Activated B cell treated with CpG ODN at 0.5 μM for 24 hours (primary cell): ENCODE results near the gene BNIP3. TPM values are rescaled to one million over a fixed set of nuclear protein-coding genes. Genes with fewer than 3 reads are reported as not detected.
A peak's percentile ranks its signal among the peaks of the same experiment; 100 is the strongest.

Experiments
- ATAC-seq: fragments of 200-7000 bp; cut with Tn5 transposase; one replicate; pipeline ENCODE4 v1.10.0; 2021; ENCODE audit warnings: low read depth, mild to moderate bottlenecking, moderate library complexity
- CTCF ChIA-PET: fragments of 350-600 bp; sonication (Branson Sonifier 250); formaldehyde crosslinking; loops from one replicate; lab custom pipeline; 2021; ENCODE audit warnings: antibody characterized with exemption; lab: Charles Lee
- POLR2A ChIA-PET: fragments of 350-600 bp; sonication (Branson Sonifier 250); formaldehyde crosslinking; loops from one replicate; lab custom pipeline; 2021; ENCODE audit warnings: antibody characterized with exemption; lab: Charles Lee
- DNase-seq: peaks from one replicate; pipeline ENCODE4 v3.0.0; 2022
- H3K27ac Mint-ChIP-seq: one replicate; pipeline ENCODE4 v1.8.0; 2020; ENCODE audit warnings: mixed read lengths
- H3K27me3 Mint-ChIP-seq: one replicate; pipeline ENCODE4 v1.8.0; 2021; ENCODE audit warnings: mixed read lengths
- H3K36me3 Mint-ChIP-seq: one replicate; pipeline ENCODE4 v1.8.0; 2021; ENCODE audit warnings: low read depth, mixed read lengths
- H3K4me1 Mint-ChIP-seq: one replicate; pipeline ENCODE4 v1.8.0; 2021; ENCODE audit warnings: mixed read lengths
- H3K4me3 Mint-ChIP-seq: one replicate; pipeline ENCODE4 v1.8.0; 2020; ENCODE audit warnings: mild to moderate bottlenecking, mixed read lengths
- H3K9me3 Mint-ChIP-seq: one replicate; pipeline ENCODE4 v1.8.0; 2020; ENCODE audit warnings: mixed read lengths
- CTCF ChIP-seq: fragments of 200-600 bp; IDR thresholded peaks from one replicate; pipeline ENCODE4 v1.8.0; 2022; ENCODE audit warnings: antibody characterized with exemption, mild to moderate bottlenecking
- intact Hi-C: fragments of 100-400 bp; cut with micrococcal nuclease; formaldehyde crosslinking; loops from one replicate; pipeline ENCODE4 v1.15.1; 2024
- total RNA-seq: library from RNA; stranded (reverse); gene quantifications from 2 replicates; pipeline ENCODE4 v1.2.3, GENCODE V29; 2022

Gene BNIP3
- total RNA-seq: 9.9 and 10.6 TPM in 2 replicates

- no peaks in the 10 kb centered on the region for H3K36me3 Mint-ChIP-seq
- DNase-seq: peak; percentile 98
- peak; percentile 90 for ATAC-seq
- intact Hi-C loops: loop anchor here (1.0 to 5.0 kb wide), 3 partner anchors 81 to 416 kb away; partner anchors contain the start of genes LRRC27 and PWWP2B
- ChIA-PET CTCF (no interaction called here), POLR2A (interaction anchor here (0.5 to 2.0 kb wide), 3 partner anchors 57 to 81 kb away, joined by 3 to 9 read pairs (median 4); partner anchors contain the start of gene PPP2R2D)
- TF ChIP-seq CTCF: no peak
- peak within 1 kb of the TSS; percentile 87 for H3K4me3 Mint-ChIP-seq
- peak within 1 kb of the TSS; percentile 35 for H3K27ac Mint-ChIP-seq
- H3K9me3 Mint-ChIP-seq: no peaks in the 10 kb centered on the region
- peaks cover 2% of the 10 kb centered on the region for H3K27me3 Mint-ChIP-seq
- peaks cover 10% of the 10 kb centered on the region for H3K4me1 Mint-ChIP-seq
These were observed at the start of gene BNIP3 for GRCh38 chr10:131981429-131982184. BNIP3 (minus strand) TSS chr10:131981923; CDS start chr10:131981806, 117 bp downstream.

GRCh38 chr10:132030898-132031463 is 49.3 kb upstream of the BNIP3 start:
- ATAC-seq: no peak
- peaks cover 56% of the 10 kb centered on the region for H3K27me3 Mint-ChIP-seq

GRCh38 chr10:132028706-132029105 is 47.0 kb upstream of the BNIP3 start:
- intact Hi-C loops: no loop called here
- Mint-ChIP-seq H3K36me3 (no peaks in the 10 kb centered on the region), H3K27ac (no peak overlapping the region), H3K9me3 (peaks cover 2% of the 10 kb centered on the region), H3K4me3 (no peak overlapping the region), H3K4me1 (no peaks in the 10 kb centered on the region), H3K27me3 (peaks cover 39% of the 10 kb centered on the region)
- DNase-seq (no peak), ATAC-seq (no peak)
- TF ChIP-seq CTCF: no peak
- CTCF ChIA-PET: no interaction called here
- POLR2A ChIA-PET: no interaction called here

More at GRCh38 chr10:132030898-132031463, 49.3 kb upstream of the BNIP3 start:
- intact Hi-C loops: no loop called here
- no peak overlapping the region for H3K4me3 Mint-ChIP-seq
- H3K4me1 Mint-ChIP-seq: no peaks in the 10 kb centered on the region
- ChIA-PET POLR2A (no interaction called here), CTCF (no interaction called here)
- H3K27ac Mint-ChIP-seq: no peak overlapping the region
- peaks cover 2% of the 10 kb centered on the region for H3K9me3 Mint-ChIP-seq
- DNase-seq: no peak
- TF ChIP-seq CTCF: no peak
- H3K36me3 Mint-ChIP-seq: no peaks in the 10 kb centered on the region

GRCh38 chr10:132027423-132027983 is 45.8 kb upstream of the BNIP3 start:
- Mint-ChIP-seq H3K4me1 (peaks cover 4% of the 10 kb centered on the region), H3K36me3 (no peaks in the 10 kb centered on the region), H3K27ac (no peak overlapping the region), H3K4me3 (no peak overlapping the region), H3K27me3 (peaks cover 33% of the 10 kb centered on the region), H3K9me3 (peaks cover 2% of the 10 kb centered on the region)
- DNase-seq (no peak), ATAC-seq (no peak)
- intact Hi-C loops: no loop called here
- ChIA-PET CTCF (no interaction called here), POLR2A (no interaction called here)
- no peak for TF ChIP-seq CTCF
